ENCODE data around the gene LEF1.

DNA sequence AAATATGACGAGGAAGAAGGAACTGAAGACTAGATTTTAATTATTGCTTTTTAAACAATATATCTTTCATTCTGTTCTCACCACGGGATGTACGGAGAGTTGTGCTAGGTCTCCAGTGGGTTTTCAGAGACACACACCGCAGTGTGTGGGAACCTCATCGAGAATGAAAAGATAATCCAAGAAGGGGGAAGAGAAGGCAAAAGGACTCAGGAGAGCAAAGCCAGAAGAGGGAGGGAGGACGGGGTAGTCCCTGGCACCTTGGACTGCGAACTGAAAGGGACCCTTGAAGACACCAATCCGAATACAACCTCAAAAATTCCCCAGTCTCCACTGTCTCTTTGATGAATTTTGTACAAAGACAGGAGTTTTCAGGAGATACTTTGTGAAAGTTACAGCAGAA lies 932 bp upstream of the LEF1 start:
- TF ChIP-seq FOXP2 (optimal IDR thresholded peaks at IDR 0.05; ENCODE audit: borderline replicate concordance, extremely low read depth, extremely low read length, insufficient read depth) (no peak), POLR2AphosphoS5 (IDR thresholded peaks at IDR 0.05; ENCODE audit: low read depth, low read length) (no peak), SIN3A (IDR thresholded peaks at IDR 0.05; ENCODE audit: borderline replicate concordance, insufficient read depth, low read length) (no peak), REST (IDR thresholded peaks at IDR 0.05; ENCODE audit: insufficient read depth in 1 of 2, low read depth in 2 of 2, low read length in 2 of 2) (no peak), TAF1 (IDR thresholded peaks at IDR 0.05; ENCODE audit: borderline replicate concordance, insufficient read depth, low read length) (no peak)

All from PFSK-1 (cell line).